ENCODE results near the gene DMXL1.
A peak's percentile ranks its signal among the peaks of the same experiment; 100 is the strongest.

DMXL1 gene, protein sequence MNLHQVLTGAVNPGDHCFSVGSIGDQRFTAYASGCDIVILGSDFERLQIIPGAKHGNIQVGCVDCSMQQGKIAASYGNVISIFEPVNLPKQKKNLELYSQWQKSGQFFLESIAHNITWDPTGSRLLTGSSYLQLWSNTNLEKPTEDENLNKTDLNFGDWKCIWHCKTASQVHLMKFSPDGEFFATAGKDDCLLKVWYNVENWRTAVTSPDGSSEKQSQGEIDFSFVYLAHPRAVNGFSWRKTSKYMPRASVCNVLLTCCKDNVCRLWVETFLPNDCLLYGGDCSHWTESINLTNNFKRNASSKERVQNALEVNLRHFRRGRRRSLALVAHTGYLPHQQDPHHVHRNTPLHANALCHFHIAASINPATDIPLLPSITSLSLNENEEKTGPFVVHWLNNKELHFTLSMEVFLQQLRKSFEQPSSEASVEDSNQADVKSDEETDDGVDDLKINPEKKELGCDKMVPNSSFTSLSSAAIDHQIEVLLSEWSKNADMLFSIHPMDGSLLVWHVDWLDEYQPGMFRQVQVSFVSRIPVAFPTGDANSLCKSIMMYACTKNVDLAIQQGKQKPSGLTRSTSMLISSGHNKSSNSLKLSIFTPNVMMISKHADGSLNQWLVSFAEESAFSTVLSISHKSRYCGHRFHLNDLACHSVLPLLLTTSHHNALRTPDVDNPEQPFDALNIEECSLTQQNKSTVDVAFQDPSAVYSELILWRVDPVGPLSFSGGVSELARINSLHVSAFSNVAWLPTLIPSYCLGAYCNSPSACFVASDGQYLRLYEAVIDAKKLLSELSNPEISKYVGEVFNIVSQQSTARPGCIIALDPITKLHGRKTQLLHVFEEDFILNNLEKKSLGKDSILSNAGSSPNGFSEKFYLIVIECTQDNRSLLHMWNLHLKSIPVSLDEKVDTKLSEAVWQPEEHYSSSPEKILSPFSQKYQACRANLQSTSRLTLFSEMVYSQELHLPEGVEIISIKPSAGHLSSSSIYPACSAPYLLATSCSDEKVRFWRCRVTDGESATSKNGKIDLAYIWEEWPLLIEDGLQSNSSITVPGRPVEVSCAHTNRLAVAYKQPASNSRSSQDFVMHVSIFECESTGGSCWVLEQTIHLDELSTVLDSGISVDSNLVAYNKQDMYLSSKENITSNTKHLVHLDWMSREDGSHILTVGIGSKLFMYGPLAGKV (N-terminal part only)

DNA sequence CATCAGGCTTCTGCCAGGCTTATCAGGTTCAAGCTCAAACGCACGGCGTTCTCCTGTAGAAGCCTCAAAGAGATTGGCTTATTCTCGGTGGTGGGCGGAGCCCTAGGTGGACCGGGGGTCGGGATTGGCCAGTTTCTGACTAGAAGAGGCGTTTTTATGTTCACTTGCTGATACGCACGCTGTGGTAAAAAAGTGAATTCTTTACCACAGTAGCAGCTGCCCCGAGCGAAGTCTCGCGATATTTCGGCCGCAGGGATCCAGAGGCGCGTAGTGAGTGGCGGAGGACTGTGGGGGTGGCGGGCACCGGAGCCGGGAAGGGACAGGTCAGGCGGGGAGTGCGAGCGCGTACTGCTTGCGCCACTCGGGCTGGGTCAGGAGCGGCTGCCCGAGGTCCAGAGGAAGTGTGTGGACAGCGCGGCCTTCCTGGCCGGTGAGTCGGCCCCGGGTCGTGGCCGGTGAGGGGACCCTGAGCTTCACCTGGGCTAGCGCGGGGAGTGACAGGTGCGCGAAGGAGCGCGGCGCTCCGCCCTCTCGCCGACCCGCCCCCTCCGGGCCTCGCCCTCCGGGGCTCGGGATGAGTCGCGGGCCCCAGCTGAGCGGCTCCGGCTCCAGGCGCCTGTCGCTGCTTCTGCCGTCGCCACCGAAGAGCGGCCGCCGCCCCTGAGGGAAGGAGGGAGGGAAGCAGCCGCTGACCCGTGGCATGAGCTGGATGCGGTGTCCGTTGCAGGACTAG lies at the start of gene DMXL1:
DMXL1 (plus strand) TSS at position 260 of the 733 bp plus-strand sequence. CDS start 483 bp downstream, outside the sequence.
- peak; percentile 93 for DNase-seq (ENCODE audit: low read depth)

DNA sequence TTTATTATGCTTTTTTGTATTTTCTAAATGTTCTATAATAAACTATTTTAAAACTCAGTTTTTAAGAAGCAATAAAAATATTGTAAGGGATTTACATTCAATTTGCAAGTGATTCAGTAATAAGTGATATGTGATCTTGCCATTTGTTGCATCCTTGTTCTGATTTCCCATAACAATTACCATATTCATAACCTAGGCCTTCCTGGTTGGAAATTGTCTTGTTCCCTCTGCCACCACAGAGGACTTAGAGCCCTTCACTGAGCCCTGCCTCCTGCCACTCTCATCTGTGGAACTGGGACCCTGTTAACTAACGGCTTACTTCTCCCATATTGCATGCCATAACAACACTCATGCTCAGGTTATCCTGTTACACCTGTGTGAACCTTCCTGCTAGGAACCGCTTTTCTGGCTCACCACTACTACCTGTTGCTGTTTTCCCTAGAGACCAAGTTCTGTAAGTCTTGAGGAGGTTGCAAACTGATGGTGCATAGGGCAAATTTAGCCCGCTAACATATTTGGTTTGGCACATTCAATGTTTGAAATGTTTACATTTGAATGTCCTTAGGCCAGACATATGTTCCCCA lies 49.6 kb upstream of the DMXL1 start:
- no peak for DNase-seq (ENCODE audit: low read depth)

DNA sequence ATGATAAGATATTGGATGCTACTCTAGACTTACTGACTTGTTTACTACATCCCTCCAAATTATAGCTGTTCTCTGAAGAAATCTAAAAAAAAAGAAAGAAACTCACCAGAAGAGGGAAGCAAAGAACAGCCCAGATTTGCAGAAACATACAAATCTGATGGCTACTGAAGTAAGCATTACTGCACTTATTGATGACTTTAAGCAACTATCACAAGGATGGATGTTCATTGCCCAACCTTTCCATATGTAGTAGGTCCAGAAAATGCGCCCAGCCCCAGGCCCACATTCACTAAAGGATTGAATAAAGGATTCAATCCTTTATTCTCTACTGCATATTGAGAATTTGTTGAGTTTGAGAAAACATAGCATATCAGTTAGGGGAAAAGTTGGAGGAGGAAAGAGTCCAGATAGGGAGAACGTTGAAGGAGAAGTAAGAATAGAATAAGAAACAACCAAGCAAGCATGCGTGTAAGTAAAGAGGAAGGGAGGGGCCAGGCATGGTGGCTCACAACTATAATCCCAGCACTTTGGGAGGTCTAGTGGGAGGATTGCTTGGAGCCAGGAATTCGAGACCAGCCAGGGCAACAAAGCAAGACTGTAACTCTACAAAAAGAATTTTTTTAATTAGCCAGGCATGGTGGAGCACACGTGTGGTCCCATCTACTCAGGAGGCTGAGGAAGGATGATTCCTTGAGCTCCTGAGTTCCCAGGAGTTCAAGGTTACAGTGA lies 48.7 kb upstream of the DMXL1 start:
- DNase-seq (ENCODE audit: low read depth) = no peak

DNA sequence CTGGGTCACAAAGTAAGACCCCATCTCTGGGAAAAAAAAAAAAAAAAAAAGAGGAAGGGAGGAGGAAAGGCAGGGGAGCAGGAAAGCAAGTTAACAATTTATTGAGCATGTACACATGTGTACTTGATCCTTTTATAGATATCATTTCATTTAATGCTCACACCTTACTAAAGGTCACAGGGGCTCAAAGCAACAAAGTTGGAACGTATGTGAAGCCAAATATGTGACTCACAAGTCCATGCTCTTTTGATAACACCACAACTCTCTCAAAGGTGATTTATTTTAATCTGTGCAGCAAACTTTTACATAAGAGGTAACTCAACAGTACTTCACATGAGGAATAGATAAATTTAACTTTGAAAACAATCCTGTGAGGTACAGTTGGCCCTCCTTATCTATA lies 48.1 kb upstream of the DMXL1 start:
- DNase-seq (ENCODE audit: low read depth) = no peak

DNA sequence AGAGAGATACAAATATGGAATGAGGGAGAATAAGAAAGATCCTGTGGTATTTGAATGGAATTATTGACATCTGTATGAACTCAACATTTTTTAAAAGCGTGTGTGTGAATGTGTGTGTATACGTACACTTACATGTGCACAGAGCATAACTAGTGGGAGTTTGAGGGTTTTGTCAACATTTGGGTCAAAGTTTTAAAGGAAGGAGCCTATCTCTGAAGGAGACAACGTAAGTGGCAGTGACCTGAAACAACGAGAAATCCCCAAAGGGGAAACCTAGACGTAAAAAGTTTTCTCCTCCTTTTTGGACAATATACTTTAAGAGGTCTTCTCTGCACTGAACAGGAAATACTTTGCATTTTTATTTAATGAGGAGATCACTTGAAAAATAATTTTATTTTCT lies 42.3 kb upstream of the DMXL1 start:
- no peak for DNase-seq (ENCODE audit: low read depth)

DNA sequence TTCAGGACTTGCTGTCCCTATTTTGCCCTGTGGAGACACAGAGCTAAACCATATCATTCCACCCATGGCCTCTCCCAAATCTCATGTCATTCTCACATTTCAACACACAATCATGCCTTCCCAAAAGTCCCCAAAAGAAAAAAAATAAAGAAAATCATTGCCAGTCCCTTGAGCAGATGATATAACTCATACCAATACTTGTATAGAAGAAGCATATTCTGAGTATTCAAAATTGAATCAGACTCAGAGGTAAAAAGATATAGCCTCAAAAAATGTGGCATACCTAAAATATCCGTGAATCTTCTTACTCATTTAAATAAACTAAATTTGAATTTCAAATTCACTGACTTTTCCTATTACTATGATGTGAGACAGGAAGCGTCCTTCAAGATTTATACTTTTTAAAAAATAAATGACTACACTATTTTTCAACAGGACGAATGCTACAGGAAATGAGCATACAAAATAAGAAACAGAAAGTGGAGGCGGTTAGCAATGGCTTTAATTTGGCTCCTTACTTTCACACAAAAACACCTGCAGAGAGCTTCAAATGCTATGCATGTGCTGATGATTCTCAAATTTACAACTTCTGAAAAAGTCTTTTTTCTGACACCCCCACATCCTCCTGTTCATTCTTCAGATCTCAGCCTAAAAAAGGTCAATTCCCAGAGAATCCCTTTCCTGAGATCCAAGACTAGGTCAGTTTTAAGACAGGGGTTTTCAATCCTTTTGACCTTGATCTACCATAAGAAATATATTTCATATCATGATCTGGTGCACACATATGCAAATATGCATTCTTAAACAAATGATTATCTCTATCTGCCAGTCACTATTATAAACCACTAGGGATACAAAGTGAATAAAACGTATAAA lies 39.6 kb upstream of the DMXL1 start:
- no peak for DNase-seq (ENCODE audit: low read depth)

DNA sequence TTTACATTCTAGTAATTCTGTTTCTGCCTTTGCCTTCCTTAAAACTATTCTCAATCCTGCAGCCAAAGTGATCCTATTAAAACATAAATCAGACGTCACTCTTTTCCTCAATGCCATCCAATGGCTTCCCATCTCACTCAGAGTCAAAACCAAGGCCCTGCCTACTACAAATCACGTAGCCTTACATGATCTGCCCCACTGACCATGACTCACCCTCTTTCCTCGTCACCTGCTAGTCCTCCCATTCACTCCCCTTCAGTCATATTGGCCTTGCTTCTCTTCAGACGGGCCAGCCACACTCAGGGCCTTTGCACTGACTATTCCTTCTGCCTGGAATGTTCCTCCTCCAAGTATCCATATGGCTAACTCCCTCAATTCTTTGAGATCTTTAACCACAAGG lies 39.0 kb upstream of the DMXL1 start:
- DNase-seq (ENCODE audit: low read depth) = no peak

DNA sequence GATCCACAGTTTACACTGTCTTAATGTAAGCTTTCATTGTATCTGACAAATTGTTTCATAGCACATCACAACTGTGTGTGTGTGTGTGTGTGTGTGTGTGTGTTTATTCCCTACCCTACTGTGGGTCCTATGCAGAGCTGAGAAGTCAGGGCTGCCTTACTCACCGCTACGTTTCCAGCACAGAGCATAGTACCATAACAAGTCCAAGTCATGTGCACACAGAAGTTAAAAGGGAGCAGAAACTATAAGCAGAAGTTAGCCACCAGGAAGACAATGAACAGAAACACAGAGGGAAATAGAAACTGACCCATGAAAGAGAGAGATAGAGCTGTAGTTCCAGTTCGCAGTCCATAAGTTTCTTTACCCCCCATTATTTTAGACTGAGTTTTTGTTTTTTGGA lies 38.2 kb upstream of the DMXL1 start:
- no peak for DNase-seq (ENCODE audit: low read depth)

DNA sequence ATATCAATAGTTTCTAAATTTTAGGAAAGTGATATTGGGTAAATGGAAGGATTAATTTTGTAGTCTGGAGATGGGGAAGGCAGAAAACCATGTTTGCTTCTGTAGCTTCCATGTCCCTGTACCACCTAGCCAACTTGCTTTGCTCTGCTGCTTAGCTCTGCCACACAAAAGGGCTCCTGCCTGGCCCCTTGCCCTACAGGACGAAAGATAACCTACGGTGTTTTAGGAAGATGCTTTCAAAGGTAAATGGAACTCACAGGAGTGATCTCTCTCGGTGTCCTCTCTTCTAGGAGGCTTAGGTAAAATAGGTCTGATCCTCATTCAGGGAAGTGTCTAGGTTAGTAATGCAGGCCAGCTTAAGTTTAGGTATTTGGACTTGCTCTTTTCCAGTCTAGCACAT lies 37.8 kb upstream of the DMXL1 start:
- DNase-seq (ENCODE audit: low read depth) = no peak

DNA sequence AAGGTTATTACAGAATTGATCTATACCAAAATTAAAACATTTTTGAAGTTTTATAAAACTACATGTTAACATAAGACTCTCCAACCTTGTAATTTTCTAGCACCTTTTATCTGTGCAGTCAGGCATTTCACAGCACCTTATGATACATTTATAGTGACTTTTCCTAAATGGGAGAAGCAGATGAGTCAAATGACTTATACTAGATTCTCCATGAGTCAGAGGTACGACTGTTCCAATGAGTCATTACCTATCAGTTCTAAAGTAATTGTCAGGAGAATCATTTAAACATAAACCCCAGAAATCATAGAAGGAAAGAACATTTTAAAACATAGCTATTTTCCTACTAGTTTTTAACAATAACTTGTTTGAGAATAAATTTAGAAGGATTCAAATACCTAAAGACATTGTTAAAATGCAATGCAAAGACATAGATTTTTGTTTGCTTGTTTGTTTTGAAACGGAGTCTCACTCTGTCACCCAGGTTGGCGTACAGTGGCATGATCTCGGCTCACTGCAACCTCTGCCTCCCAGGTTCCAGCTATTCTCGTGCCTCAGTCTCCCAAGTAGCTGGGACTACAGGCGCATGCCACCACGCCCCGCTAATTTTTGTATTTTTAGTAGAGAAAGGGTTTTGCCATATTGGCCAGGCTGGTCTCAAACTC lies 34.7 kb upstream of the DMXL1 start:
- no peak for DNase-seq (ENCODE audit: low read depth)

DNA sequence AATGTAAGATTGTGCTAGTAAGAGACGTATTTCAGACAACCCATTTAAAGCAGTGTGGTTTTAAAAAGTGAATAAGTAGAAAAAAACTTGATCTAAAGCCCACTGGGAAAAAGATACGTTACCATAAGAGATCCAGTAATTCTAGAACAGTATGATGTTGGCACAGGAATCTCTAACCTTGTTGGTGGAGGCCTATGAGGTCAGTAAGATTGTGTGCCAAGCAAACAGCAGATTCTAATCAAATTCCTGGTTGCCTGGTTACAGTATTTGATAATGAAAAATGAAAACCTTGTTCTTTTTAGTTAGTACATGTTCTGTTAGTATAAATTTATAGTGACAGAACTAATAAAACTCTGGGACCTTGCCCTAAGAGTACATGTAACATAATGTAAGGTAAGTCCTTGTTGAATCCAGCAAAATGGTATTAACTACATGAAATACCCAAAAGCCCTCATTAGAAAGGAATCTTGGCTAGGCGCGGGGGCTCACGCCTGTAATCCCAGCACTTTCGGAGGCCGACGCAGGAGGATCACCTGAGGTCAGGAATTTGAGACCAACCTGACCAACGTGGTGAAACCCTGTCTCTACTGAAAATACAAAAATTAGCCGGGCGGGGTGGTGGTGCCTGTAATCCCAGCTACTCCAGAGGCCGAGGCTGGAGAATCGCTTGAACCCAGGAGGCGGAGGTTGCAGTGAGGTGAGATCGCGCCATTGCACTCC lies 33.2 kb upstream of the DMXL1 start:
- DNase-seq (ENCODE audit: low read depth) = no peak

DNA sequence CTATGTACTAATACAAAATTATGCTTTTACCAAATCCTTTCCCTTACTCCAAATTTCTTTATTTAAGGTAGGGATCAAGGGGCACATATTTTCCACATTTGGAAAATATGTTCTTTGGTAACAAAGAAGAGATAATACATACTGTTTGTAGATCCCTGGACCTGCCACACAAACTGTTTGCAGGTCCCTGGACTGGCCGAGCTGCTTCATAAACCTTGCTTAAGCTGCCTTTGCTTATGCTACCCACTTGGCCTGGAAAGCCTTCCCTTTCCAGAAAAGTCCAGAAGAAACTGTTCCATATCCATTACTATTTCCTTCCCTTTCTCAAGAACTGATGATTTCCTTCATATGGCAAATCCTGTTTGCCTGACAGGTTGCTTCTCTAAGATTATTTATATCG lies 22.6 kb upstream of the DMXL1 start:
- no peak for DNase-seq (ENCODE audit: low read depth)

DNA sequence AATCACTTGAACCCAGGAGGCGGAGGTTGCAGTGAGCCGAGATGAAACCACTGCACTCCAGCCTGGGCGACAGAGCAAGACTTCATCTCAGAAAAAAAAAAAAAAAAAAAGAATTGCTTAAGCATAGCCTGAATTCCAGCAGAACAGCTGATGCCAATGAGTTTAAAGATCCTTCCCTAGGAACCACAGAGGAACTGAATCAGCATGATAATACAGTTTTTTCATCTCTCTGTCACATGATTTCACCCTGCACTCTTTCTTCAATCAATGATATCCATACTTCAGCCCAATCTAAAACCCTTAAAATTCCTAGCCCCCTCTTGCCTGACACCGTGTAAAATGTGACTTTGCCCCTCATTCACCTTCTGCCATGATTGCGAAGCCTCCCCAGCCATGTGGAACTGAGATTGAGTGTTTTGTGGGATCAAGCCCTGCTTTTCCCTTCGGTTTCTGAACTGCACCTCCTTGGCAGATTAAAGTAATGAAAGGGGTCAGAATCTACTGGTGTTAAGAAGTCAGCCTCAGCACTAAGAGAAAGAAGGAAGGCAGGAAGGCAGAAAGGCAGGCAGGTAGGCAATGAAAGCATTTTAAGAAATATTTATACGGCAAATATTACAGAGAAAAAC lies 20.9 kb upstream of the DMXL1 start:
- no peak for DNase-seq (ENCODE audit: low read depth)

DNA sequence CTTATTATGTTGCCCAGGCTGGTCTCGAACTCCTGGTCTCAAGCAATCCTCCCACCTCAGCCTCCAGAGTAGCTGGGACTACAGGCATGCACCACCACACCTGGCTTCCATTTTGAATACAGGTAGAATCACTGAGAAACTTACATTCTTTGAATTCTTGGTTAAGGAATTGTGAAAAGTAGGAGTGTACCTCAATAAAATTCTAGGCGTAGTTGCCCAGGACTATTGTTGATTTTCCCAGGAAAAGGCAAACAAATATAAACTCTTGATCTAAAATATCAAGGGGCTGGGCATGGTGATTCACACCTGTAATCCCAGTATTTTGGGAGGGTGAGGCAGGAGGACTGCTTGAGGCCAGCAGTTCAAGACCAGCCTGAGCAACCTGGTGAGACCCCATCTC lies 16.8 kb upstream of the DMXL1 start:
- DNase-seq (ENCODE audit: low read depth) = no peak

DNA sequence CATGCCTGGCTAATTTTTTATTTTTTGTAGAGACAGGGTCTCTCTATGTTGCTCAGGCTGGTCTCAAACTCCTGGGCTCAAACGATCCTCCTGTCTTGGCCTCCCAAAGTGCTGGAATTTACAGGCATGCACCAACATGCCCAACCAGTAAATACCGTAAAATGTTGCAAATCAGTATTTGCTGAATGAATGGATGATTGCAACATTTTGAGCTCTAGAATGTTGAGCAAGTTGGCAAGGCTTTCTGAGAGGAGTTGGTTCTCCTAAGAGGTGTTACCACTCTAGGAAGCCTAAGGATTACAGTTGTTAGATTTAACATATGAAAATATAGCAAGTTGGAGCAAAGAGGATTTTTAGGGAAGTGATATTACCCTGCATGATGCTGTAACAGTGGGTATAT lies 15.6 kb upstream of the DMXL1 start:
- DNase-seq (ENCODE audit: low read depth) = no peak

DNA sequence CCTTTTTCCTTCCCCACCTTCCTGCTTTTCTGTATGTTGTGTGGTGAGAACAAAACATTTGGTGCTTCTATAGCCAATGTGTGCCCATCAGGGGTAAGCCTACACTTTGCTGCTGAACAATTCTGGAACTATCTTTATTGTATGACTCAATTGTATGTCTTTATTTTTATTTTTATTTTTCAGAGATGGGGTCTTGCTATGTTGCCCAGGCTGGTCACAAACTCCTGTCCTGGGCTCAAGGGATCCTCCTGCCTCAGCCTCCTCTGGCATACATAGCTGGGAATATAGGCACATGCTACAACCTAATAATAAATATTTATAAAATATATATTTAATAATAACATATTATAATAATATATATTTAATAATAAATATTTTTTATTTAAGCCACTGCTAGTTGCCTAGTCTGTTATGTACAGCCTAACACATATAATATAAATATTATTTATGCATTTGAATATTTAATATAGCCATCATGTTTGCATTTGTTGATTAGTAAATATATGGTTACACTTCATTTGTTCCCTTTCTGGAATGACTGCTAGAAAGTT lies 11.8 kb upstream of the DMXL1 start:
- DNase-seq (ENCODE audit: low read depth) = no peak

DNA sequence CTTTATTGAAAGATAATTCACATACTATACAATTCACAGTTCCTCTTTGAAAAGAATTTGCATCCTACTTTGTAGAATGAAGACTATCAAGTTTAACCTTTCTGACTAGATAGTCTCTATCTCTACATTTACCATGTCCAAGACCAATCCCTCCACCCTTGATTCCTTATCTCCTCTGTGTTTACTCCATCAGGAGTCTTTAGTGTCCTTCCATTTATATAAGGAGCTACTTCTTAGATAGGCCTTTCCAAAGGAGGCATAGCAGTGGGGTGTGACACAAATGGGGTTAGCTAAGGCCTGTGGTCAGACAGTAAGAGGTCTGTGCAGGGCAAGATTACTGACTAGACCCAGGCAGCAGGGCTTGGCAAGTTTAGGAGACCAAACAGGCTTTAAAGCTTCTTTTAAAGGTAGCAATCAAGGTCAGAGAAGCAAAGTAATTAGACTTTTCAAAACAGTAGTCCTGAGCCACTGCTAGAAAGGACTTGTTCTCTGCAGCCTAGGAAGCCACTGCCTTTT lies 11.1 kb upstream of the DMXL1 start:
- DNase-seq (ENCODE audit: low read depth) = no peak
